ENCODE data around the gene DNAAF5. TPM values are rescaled to one million over a fixed set of nuclear protein-coding genes. Genes with fewer than 3 reads are reported as not detected.

The DNAAF5 gene
- total RNA-seq, 4 donors from 2014 or later = 26.7 to 34.4 (median 29.0) TPM

DNA sequence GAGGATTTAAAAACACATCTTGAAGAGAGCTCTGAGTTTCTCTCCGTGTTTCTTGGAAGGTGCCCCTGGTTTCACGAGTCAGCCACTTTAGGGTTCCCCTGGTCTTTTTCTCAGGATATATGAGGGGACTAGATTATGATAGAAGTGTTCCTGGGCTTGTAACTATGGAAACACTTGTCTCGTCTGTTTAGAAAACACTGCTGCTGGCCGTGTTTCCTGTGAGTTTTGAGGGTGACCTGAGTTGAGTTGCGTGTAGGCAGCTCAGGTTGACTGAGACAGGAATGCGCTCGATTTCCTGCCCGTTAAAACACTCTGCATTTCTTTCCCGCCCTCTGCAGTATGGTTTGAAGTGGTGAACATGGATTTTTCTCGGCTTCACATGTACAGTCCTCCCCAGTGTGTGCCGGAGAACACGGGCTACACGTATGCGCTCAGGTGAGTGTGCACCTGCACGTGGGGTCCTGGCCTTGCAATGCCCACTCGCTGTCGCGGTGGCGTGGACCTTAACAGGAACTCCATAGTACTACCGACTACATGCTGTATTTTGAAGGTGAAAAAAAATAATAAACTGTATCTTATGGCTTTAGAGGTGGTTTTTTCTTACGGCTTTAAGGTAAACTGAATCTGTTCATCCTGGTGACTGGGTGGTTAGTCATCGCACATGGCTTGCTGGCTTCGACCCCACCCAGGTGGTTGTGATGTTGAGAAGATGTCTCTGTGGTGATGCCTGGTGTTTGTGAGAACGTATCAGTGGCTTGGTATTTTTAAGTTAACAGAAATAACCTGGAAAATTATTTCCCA is 105.9 kb downstream of the DNAAF5 start, which contains the start of gene SUN1:
SUN1 (plus strand) TSS at position 310 of the 801 bp plus-strand sequence; CDS start at position 359, 49 bp downstream.
- H3K4me3 ChIP-seq = peak within 1 kb of the TSS; percentile 2
- TF ChIP-seq POLR2A (IDR thresholded peaks at IDR 0.05) = no peak
- no peak for TF ChIP-seq EP300 (IDR thresholded peaks at IDR 0.05)
- TF ChIP-seq POLR2AphosphoS5 (IDR thresholded peaks at IDR 0.05) = peak in 1 of 3 donors; percentile 11
- TF ChIP-seq CTCF (IDR thresholded peaks at IDR 0.05) = no peak
- H3K27me3 ChIP-seq = no peaks in the 10 kb centered on the region
- no peaks in the 10 kb centered on the region for H3K36me3 ChIP-seq
- peak in 1 of 2 donors; percentile 51 for DNase-seq (ENCODE audit: low spot score in 2 of 2)
- 43% methylated on average over 24 of the region's 24 CpGs for WGBS
- H3K9me3 ChIP-seq = no peaks in the 10 kb centered on the region
- H3K27ac ChIP-seq = peak within 1 kb of the TSS; percentile 92
- H3K4me1 ChIP-seq = peaks cover 92% of the 10 kb centered on the region

DNA sequence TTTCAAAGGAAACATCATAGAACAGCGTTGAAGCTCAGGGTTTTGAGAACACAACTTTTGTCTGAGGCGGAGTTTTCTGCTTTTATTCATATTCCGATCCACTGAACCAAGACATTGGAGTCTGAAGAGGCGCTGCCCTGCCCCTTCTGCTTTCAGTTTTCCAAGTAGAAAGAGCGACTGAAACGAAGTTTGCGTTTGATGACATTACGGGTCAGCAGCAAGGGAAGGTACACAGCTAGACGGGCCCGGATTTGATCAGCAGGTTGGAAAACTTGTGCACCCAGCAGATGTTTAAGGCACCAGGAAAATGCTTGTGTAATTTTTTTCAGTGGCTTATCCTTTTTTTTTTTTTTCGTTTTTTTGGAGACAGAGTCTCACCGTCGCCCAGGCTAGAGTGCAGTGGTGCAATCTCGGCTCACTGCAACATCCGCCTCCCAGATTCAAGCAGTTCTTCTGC is 106.5 kb downstream of the DNAAF5 start:
- no peak for TF ChIP-seq POLR2AphosphoS5 (IDR thresholded peaks at IDR 0.05)
- TF ChIP-seq EP300 (IDR thresholded peaks at IDR 0.05) = no peak
- TF ChIP-seq POLR2A (IDR thresholded peaks at IDR 0.05) = no peak
- Histone ChIP-seq H3K27me3 (no peaks in the 10 kb centered on the region), H3K36me3 (no peaks in the 10 kb centered on the region), H3K4me3 (no peak overlapping the region), H3K4me1 (peaks cover 95% of the 10 kb centered on the region), H3K9me3 (no peaks in the 10 kb centered on the region), H3K27ac (peak overlapping the region; percentile 92)
- DNase-seq (ENCODE audit: low spot score in 2 of 2) = no peak
- 77% methylated on average over 15 of the region's 15 CpGs for WGBS

DNA sequence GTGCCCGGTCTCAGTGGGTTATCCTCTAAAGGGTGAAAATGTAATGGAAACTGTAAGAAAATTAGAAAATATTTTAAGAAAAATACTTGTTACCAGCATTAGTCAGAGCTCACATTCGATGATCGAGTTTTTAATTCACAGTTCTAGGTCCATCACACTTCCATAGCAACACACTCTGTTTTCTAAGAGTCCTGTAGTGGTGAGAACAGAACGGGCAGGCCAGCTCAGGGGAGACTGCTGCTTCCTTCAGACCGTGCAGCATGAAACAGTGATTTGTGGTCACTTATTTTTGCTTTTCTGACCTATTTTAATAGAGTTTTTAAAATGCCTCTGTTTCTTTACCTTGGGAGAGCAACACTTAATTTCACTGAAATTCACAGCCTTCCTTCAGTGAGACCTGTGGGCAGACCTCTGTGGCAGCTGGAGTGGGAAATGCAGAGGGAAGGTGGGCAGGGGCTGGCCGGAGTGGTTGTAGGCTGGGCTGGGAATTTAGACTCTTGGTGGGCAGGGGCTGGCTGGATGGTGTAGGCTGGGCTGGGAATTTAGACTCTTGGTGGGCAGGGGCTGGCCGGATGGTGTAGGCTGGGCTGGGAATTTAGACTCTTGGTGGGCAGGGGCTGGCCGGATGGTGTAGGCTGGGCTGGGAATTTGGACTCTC is 107.2 kb downstream of the DNAAF5 start:
- WGBS = 67% methylated on average over 8 of the region's 8 CpGs
- TF ChIP-seq POLR2A (IDR thresholded peaks at IDR 0.05) (no peak), POLR2AphosphoS5 (IDR thresholded peaks at IDR 0.05) (no peak), EP300 (IDR thresholded peaks at IDR 0.05) (no peak), CTCF (IDR thresholded peaks at IDR 0.05) (no peak)
- H3K27me3 ChIP-seq = no peaks in the 10 kb centered on the region
- peak overlapping the region; percentile 92 for H3K27ac ChIP-seq
- peaks cover 90% of the 10 kb centered on the region for H3K4me1 ChIP-seq
- peaks cover 2% of the 10 kb centered on the region for H3K36me3 ChIP-seq
- no peak overlapping the region for H3K4me3 ChIP-seq
- no peaks in the 10 kb centered on the region for H3K9me3 ChIP-seq
- no peak for DNase-seq (ENCODE audit: low spot score in 2 of 2)

DNA sequence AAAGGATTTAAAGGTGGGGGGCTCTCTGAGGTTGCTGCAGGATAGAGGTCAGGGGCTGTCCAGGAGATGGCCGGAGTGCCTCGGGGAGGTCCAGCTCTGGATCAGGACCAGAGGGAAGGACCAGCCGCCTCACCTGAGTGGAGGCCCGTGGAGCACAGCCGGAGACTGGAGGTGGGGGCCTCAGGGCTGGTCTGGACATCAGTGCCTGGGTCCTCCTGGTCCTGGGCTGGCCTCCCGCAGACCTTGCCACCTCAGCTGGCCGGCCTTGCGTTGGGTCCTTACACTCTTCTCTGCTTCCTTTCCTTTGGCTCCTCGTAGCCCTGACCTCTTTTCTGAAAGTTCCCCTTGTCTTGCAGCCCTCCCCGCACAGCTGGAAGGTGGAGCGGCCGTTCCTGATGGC is 107.8 kb downstream of the DNAAF5 start:
- no peaks in the 10 kb centered on the region for H3K9me3 ChIP-seq
- H3K27me3 ChIP-seq = no peaks in the 10 kb centered on the region
- H3K36me3 ChIP-seq = peaks cover 7% of the 10 kb centered on the region
- DNase-seq (ENCODE audit: low spot score in 2 of 2) = no peak
- peak overlapping the region; percentile 92 for H3K27ac ChIP-seq
- no peak overlapping the region for H3K4me3 ChIP-seq
- TF ChIP-seq CTCF (IDR thresholded peaks at IDR 0.05) (no peak), POLR2A (IDR thresholded peaks at IDR 0.05) (no peak), POLR2AphosphoS5 (IDR thresholded peaks at IDR 0.05) (no peak), EP300 (IDR thresholded peaks at IDR 0.05) (no peak)
- 95% methylated on average over 12 of the region's 12 CpGs for WGBS
- H3K4me1 ChIP-seq = peaks cover 84% of the 10 kb centered on the region

GRCh38 chr7:835021-835420 is 108.5 kb downstream of the DNAAF5 start:
- TF ChIP-seq EP300 (IDR thresholded peaks at IDR 0.05) = no peak
- no peak for TF ChIP-seq CTCF (IDR thresholded peaks at IDR 0.05)
- TF ChIP-seq POLR2AphosphoS5 (IDR thresholded peaks at IDR 0.05) = no peak
- TF ChIP-seq POLR2A (IDR thresholded peaks at IDR 0.05) = no peak
- no peak overlapping the region for H3K4me3 ChIP-seq
- no peaks in the 10 kb centered on the region for H3K9me3 ChIP-seq
- peaks cover 77% of the 10 kb centered on the region for H3K4me1 ChIP-seq
- H3K36me3 ChIP-seq = peaks cover 12% of the 10 kb centered on the region
- DNase-seq (ENCODE audit: low spot score in 2 of 2) = no peak
- peak overlapping the region; percentile 85 for H3K27ac ChIP-seq
- no peaks in the 10 kb centered on the region for H3K27me3 ChIP-seq
- WGBS = 91% methylated on average over 12 of the region's 12 CpGs

Data from suprapubic skin (tissue), 4 donors.